ENCODE results near the gene FAM170B.

Gene FAM170B

GRCh38 chr10:49151025-49151445 lies 17.2 kb upstream of the FAM170B start:
- ChIA-PET CTCF (no interaction called here), POLR2A (no interaction called here)
- Histone ChIP-seq H3K27ac (ENCODE audit: extremely low read depth, low read depth, low read length) (no peak overlapping the region), H3K36me3 (ENCODE audit: control insufficient read depth in 2 of 2, insufficient read depth in 1 of 2, low read length in 2 of 2) (no peaks in the 10 kb centered on the region), H3K9me3 (ENCODE audit: control insufficient read depth, insufficient read depth, low read depth, low read length) (no peaks in the 10 kb centered on the region), H3K4me1 (ENCODE audit: control insufficient read depth, insufficient read depth, low read length) (no peaks in the 10 kb centered on the region), H3K4me3 (ENCODE audit: low read depth, low read length) (no peak overlapping the region)
- TF ChIP-seq ZNF488 (tag by site-specific recombination; IDR thresholded peaks at IDR 0.05) (no peak), ZNF600 (tag by site-specific recombination; IDR thresholded peaks at IDR 0.05) (no peak), ZNF843 (tag by site-specific recombination; IDR thresholded peaks at IDR 0.05) (no peak), HOXC10 (CRISPR knock-in tag; IDR thresholded peaks at IDR 0.05) (no peak)

GRCh38 chr10:49150426-49150825 lies 16.6 kb upstream of the FAM170B start:
- no peaks in the 10 kb centered on the region for H3K9me3 ChIP-seq (ENCODE audit: control insufficient read depth, insufficient read depth, low read depth, low read length)
- H3K36me3 ChIP-seq (ENCODE audit: control insufficient read depth in 2 of 2, insufficient read depth in 1 of 2, low read length in 2 of 2): no peaks in the 10 kb centered on the region
- no peak overlapping the region for H3K27ac ChIP-seq (ENCODE audit: extremely low read depth, low read depth, low read length)
- H3K4me3 ChIP-seq (ENCODE audit: low read depth, low read length): no peak overlapping the region
- ChIA-PET CTCF (no interaction called here), POLR2A (no interaction called here)
- TF ChIP-seq GLIS1 (tag by site-specific recombination; IDR thresholded peaks at IDR 0.05): no peak
- no peak for TF ChIP-seq ZNF280D (tag by site-specific recombination; IDR thresholded peaks at IDR 0.05)
- TF ChIP-seq ZNF335 (tag by site-specific recombination; conservative IDR thresholded peaks at IDR 0.05): no peak
- no peak for TF ChIP-seq YY2 (tag by site-specific recombination; IDR thresholded peaks at IDR 0.05)
- no peak for TF ChIP-seq ZNF114 (tag by site-specific recombination; IDR thresholded peaks at IDR 0.05)
- no peak for TF ChIP-seq HOXC10 (CRISPR knock-in tag; IDR thresholded peaks at IDR 0.05)
- no peak for TF ChIP-seq MYNN (tag by site-specific recombination; IDR thresholded peaks at IDR 0.05; ENCODE audit: borderline replicate concordance)
- no peak for TF ChIP-seq ZNF785 (tag by site-specific recombination; IDR thresholded peaks at IDR 0.05)
- TF ChIP-seq KLF7 (tag by site-specific recombination; IDR thresholded peaks at IDR 0.05; ENCODE audit: borderline replicate concordance): no peak
- no peak for TF ChIP-seq ZNF514 (tag by site-specific recombination; IDR thresholded peaks at IDR 0.05)
- TF ChIP-seq ZBTB8A (tag by site-specific recombination; IDR thresholded peaks at IDR 0.05): no peak
- TF ChIP-seq ZNF133 (tag by site-specific recombination; IDR thresholded peaks at IDR 0.05): no peak
- no peak for TF ChIP-seq ZNF19 (tag by site-specific recombination; IDR thresholded peaks at IDR 0.05; ENCODE audit: low read depth)
- no peak for TF ChIP-seq WT1 (tag by site-specific recombination; IDR thresholded peaks at IDR 0.05)
- no peak for TF ChIP-seq ZNF404 (tag by site-specific recombination; IDR thresholded peaks at IDR 0.05)
- TF ChIP-seq KLF17 (tag by site-specific recombination; IDR thresholded peaks at IDR 0.05): no peak
- no peak for TF ChIP-seq SP3 (tag by site-specific recombination; IDR thresholded peaks at IDR 0.05)
- no peak for TF ChIP-seq ZNF580 (tag by site-specific recombination; IDR thresholded peaks at IDR 0.05)
- TF ChIP-seq ZNF362 (tag by site-specific recombination; IDR thresholded peaks at IDR 0.05): no peak
- TF ChIP-seq ZNF843 (tag by site-specific recombination; IDR thresholded peaks at IDR 0.05): no peak
- H3K4me1 ChIP-seq (ENCODE audit: control insufficient read depth, insufficient read depth, low read length): no peaks in the 10 kb centered on the region
